H1 (cell line): ENCODE data around the gene TRAPPC2L. TPM values are rescaled to one million over a fixed set of nuclear protein-coding genes. Genes with fewer than 3 reads are reported as not detected.

Source experiments
- SP1 ChIP-seq: IDR thresholded peaks from 2 replicates; pipeline ENCODE4 v1.6.1; 2011; ENCODE audit warnings: low read depth, low read length
- polyA plus RNA-seq, 7 experiments: library from polyadenylated mRNA; depleted of rRNA in 3 of 7; stranded (reverse) in 5 of 7; unstranded in 2 of 7; fragments of >200 nt in 5 of 7; fragments of 200-250 nt in 2 of 7; gene quantifications; 1 replicate in 5 of 7; 2 replicates in 1 of 7; 4 replicates in 1 of 7; pipeline versions ENCODE4 v1.2.1 to v1.2.3, GENCODE V29; 2011 to 2013; ENCODE audit warnings: missing spikeins in 2 of 7, mixed read lengths in 2 of 7
- total RNA-seq: library from RNA; stranded (reverse); fragmentation: NEBNext Ultra II Directional; extraction: Animal tissue kit (Norgen Biotek cat#: 25700); gene quantifications from 2 replicates; pipeline ENCODE4 v1.2.1, GENCODE V29; 2021
- TF ChIP-seq, protein P1 (sequence below), 3 experiments: IDR thresholded peaks; 1 replicate in 2 of 3; 2 replicates in 1 of 3; pipeline versions ENCODE4 v1.5.1 to v1.6.1; 2011; ENCODE audit warnings: low read length in 3 of 3, mild to moderate bottlenecking in 3 of 3, inconsistent platforms in 2 of 3, low read depth in 1 of 3, moderate library complexity in 1 of 3; ENCODE audit not compliant: insufficient read depth in 1 of 3; ENCODE audit errors: control extremely low read depth in 1 of 3

TRAPPC2L gene
- total and polyA plus RNA-seq, 2 of the 8 experiments (the other 6 are each of a cell fraction or from before 2014, with no cell fraction given): 98.7 to 133 TPM

DNA sequence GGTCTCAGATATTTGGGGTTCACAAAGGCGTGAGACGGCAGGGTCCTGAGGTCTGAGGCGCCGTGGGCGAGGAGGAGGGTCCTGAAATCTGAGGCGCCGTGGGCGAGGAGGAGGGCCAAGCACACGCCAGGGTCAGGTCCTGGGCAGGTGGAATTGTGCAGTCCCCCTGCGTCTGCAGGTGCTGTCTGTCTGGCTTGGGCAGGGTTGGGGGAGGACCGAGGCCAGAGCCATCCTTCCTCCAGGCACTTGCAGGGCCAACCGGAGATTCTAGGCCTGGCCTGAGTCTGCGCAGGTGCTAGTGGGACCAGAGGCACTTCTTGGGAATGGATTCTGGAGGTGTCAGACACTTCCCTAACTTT lies 42.8 kb upstream of the TRAPPC2L start (continued):
- TF ChIP-seq, protein P1, sequence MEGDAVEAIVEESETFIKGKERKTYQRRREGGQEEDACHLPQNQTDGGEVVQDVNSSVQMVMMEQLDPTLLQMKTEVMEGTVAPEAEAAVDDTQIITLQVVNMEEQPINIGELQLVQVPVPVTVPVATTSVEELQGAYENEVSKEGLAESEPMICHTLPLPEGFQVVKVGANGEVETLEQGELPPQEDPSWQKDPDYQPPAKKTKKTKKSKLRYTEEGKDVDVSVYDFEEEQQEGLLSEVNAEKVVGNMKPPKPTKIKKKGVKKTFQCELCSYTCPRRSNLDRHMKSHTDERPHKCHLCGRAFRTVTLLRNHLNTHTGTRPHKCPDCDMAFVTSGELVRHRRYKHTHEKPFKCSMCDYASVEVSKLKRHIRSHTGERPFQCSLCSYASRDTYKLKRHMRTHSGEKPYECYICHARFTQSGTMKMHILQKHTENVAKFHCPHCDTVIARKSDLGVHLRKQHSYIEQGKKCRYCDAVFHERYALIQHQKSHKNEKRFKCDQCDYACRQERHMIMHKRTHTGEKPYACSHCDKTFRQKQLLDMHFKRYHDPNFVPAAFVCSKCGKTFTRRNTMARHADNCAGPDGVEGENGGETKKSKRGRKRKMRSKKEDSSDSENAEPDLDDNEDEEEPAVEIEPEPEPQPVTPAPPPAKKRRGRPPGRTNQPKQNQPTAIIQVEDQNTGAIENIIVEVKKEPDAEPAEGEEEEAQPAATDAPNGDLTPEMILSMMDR (IDR thresholded peaks at IDR 0.05; ENCODE audit: control extremely low read depth in 1 of 3, insufficient read depth in 1 of 3, low read depth in 1 of 3, low read length in 3 of 3): no peak
- TF ChIP-seq SP1: no peak
- TF ChIP-seq, all 59 proteins: peak for 0
